ENCODE measurements around the gene GULP1. TPM values are rescaled to one million over a fixed set of nuclear protein-coding genes. Genes with fewer than 3 reads are reported as not detected.

Gene GULP1
- total and polyA plus RNA-seq, 2 of the 13 experiments (the other 11 are each of a cell fraction or from before 2014, with no cell fraction given), result 0.15 TPM; not detected in 1

DNA sequence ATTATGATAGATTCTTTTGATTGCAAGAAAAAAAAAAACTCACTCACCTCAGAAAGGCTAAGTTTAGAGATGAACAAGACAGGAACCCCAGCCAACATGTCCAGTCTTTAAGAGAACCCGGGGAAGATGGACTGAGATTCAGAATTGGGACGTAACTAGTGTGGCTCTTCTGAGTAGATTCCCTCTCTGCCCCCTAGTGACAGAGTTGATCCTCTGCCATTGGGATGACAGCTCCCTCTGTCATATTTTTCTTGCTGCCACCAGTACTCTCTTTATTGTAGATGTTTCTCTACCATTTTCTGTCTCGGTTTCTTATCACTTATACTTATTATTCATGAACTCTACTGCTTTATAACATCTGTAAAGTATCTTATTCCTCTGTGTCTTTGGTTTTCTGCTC lies 77.7 kb downstream of the GULP1 start (continued):
- TF ChIP-seq, protein P1, sequence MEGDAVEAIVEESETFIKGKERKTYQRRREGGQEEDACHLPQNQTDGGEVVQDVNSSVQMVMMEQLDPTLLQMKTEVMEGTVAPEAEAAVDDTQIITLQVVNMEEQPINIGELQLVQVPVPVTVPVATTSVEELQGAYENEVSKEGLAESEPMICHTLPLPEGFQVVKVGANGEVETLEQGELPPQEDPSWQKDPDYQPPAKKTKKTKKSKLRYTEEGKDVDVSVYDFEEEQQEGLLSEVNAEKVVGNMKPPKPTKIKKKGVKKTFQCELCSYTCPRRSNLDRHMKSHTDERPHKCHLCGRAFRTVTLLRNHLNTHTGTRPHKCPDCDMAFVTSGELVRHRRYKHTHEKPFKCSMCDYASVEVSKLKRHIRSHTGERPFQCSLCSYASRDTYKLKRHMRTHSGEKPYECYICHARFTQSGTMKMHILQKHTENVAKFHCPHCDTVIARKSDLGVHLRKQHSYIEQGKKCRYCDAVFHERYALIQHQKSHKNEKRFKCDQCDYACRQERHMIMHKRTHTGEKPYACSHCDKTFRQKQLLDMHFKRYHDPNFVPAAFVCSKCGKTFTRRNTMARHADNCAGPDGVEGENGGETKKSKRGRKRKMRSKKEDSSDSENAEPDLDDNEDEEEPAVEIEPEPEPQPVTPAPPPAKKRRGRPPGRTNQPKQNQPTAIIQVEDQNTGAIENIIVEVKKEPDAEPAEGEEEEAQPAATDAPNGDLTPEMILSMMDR (CRISPR knock-in tag; IDR thresholded peaks at IDR 0.05), result peak; percentile 74
- TF ChIP-seq ZNF354B (CRISPR knock-in tag; IDR thresholded peaks at IDR 0.05), result no peak
- no peak for TF ChIP-seq REST (IDR thresholded peaks at IDR 0.05; ENCODE audit: borderline replicate concordance in 1 of 2, low read depth in 1 of 2, low read length in 2 of 2)

DNA sequence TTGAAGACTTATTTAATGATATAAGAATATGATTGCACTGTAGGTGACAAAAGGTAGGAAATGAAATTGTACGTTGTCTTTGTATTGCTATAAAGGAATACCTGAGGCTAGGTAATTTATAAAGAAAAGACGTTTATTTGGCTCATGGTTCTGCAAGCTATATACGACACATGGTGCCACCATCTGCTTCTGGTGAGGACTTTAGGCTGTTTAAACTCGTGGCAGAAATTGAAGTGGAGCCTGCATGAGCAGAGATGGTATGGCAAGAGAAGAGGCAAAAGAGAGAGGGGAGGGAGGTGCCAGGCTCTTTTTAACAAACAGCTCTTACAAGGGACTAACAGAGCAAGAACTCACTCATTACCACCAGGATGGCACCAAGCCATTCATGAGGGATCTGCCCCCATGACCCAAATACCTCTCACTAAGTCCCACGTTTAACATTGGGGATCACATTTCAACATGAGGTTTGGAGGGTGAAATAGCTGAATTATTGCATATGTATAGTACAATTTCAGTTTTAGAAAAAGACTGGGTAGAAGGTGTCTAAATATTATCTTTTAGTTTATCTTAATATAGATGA lies 86.8 kb downstream of the GULP1 start:
- no peaks in the 10 kb centered on the region for H3K36me3 ChIP-seq (replicated peaks in 1 of 2; ENCODE audit: control insufficient read depth in 1 of 2, insufficient read depth in 2 of 2, low read length in 2 of 2)
- H3K9ac ChIP-seq (ENCODE audit: insufficient read depth, low read depth, low read length), result no peak overlapping the region
- ATAC-seq (no peak), FAIRE-seq (no peak), DNase-seq (ENCODE audit: low spot score) (no peak)
- in situ Hi-C loops (cut with HindIII; ENCODE audit: extremely low pct_ligation_motif_present, low pct_unique_long_range_greater_than_20kb) (no loop called here), intact Hi-C loops (cut with micrococcal nuclease; ENCODE audit: unreplicated experiment) (no loop called here)
- 1% methylated on average over 5 of the region's 5 CpGs for WGBS (ENCODE audit: low lambda C conversion rate)
- H2AFZ ChIP-seq (ENCODE audit: low read length), result no peak overlapping the region
- H3K4me2 ChIP-seq (ENCODE audit: low read depth, low read length), result no peak overlapping the region
- H3K27ac ChIP-seq (ENCODE audit: extremely low read length, insufficient read depth, low read length), result no peak overlapping the region
- H3K4me1 ChIP-seq (ENCODE audit: insufficient read depth, low read length), result no peaks in the 10 kb centered on the region
- H4K20me1 ChIP-seq (ENCODE audit: insufficient read depth, low read length), result no peaks in the 10 kb centered on the region
- H3K27me3 ChIP-seq (ENCODE audit: control insufficient read depth in 1 of 2, insufficient read depth in 2 of 2, low read length in 2 of 2), result no peaks in the 10 kb centered on the region
- H3K9me3 ChIP-seq (ENCODE audit: low read length), result no peaks in the 10 kb centered on the region
- no peaks in the 10 kb centered on the region for H3K79me2 ChIP-seq (ENCODE audit: insufficient read depth, low read length)
- H3K4me3 ChIP-seq (replicated peaks in 1 of 3; ENCODE audit: insufficient read depth in 1 of 3, low read depth in 2 of 3, low read length in 3 of 3), result no peak overlapping the region
- ChIA-PET CTCF (ENCODE audit: low intra/inter-chr PET ratio, low total read pairs) (no interaction called here), POLR2A (no interaction called here)
- BruUV-seq (replicated peaks), result no TSS peak
- TF ChIP-seq SIN3B (IDR thresholded peaks at IDR 0.05; ENCODE audit: low read length), result no peak
- TF ChIP-seq ARHGAP35 (CRISPR knock-in tag; IDR thresholded peaks at IDR 0.05; ENCODE audit: borderline replicate concordance), result no peak
- TF ChIP-seq, protein P2, sequence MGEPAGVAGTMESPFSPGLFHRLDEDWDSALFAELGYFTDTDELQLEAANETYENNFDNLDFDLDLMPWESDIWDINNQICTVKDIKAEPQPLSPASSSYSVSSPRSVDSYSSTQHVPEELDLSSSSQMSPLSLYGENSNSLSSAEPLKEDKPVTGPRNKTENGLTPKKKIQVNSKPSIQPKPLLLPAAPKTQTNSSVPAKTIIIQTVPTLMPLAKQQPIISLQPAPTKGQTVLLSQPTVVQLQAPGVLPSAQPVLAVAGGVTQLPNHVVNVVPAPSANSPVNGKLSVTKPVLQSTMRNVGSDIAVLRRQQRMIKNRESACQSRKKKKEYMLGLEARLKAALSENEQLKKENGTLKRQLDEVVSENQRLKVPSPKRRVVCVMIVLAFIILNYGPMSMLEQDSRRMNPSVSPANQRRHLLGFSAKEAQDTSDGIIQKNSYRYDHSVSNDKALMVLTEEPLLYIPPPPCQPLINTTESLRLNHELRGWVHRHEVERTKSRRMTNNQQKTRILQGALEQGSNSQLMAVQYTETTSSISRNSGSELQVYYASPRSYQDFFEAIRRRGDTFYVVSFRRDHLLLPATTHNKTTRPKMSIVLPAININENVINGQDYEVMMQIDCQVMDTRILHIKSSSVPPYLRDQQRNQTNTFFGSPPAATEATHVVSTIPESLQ (CRISPR knock-in tag; conservative IDR thresholded peaks at IDR 0.05), result no peak
- TF ChIP-seq SRY (CRISPR knock-in tag; IDR thresholded peaks at IDR 0.05), result no peak
- no peak for TF ChIP-seq ATM (IDR thresholded peaks at IDR 0.05; ENCODE audit: borderline replicate concordance)
- no peak for TF ChIP-seq RFX3 (CRISPR knock-in tag; IDR thresholded peaks at IDR 0.05)
- TF ChIP-seq JDP2 (CRISPR knock-in tag; IDR thresholded peaks at IDR 0.05; ENCODE audit: borderline replicate concordance), result no peak
- no peak for TF ChIP-seq MXI1 (IDR thresholded peaks at IDR 0.05; ENCODE audit: borderline replicate concordance, low read depth, low read length)
- TF ChIP-seq, protein P3, sequence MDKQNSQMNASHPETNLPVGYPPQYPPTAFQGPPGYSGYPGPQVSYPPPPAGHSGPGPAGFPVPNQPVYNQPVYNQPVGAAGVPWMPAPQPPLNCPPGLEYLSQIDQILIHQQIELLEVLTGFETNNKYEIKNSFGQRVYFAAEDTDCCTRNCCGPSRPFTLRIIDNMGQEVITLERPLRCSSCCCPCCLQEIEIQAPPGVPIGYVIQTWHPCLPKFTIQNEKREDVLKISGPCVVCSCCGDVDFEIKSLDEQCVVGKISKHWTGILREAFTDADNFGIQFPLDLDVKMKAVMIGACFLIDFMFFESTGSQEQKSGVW (CRISPR knock-in tag; IDR thresholded peaks at IDR 0.05; ENCODE audit: borderline replicate concordance), result no peak
- TF ChIP-seq MIXL1 (CRISPR knock-in tag; IDR thresholded peaks at IDR 0.05), result no peak
- no peak for TF ChIP-seq ZFX (CRISPR knock-in tag; IDR thresholded peaks at IDR 0.05; ENCODE audit: low read depth)
- TF ChIP-seq SAP130 (CRISPR knock-in tag; IDR thresholded peaks at IDR 0.05; ENCODE audit: low read depth), result no peak

Measured in HepG2 (cell line).